K562 (cell line): ENCODE measurements around the gene CCNC.

ENCODE experiments used
- CEBPB ChIP-seq: fragments of 450-650 bp; IDR thresholded peaks from 2 replicates; pipeline ENCODE4 v1.6.1; 2016; ENCODE audit warnings: missing genetic modification characterization, missing compliant biosample characterization
- POLR2AphosphoS5 ChIP-seq: IDR thresholded peaks from 2 replicates; pipeline ENCODE4 v1.6.1; 2011; ENCODE audit warnings: mild to moderate bottlenecking, low read depth, low read length, moderate library complexity; ENCODE audit not compliant: control insufficient read depth, insufficient read depth
- RAD21 ChIP-seq, 2 experiments: fragments of 250-450 bp in 1 of 2; fragments of 450-650 bp in 1 of 2; sonication (Bioruptor Pico) in 1 of 2; formaldehyde crosslinking in 1 of 2; IDR thresholded peaks in 1 of 2; conservative IDR thresholded peaks in 1 of 2; 2 replicates each; pipeline versions ENCODE4 v1.4.0 to v1.8.0; 2020 to 2022; ENCODE audit warnings: mild to moderate bottlenecking in 2 of 2, moderate library complexity in 1 of 2
- ZBTB5 ChIP-seq: fragments of 450-650 bp; IDR thresholded peaks from 2 replicates; pipeline ENCODE4 v1.6.1; 2017; ENCODE audit warnings: antibody characterized with exemption
- TF ChIP-seq, protein P1 (sequence below), 3 experiments: IDR thresholded peaks in 2 of 3; conservative IDR thresholded peaks in 1 of 3; 2 replicates each; pipeline ENCODE4 v1.5.1; 2011 to 2012; ENCODE audit warnings: low read length in 3 of 3, mild to moderate bottlenecking in 3 of 3, control low read depth in 2 of 3, improper control_type of control experiment in 1 of 3, inconsistent platforms in 1 of 3, low read depth in 1 of 3, mixed read lengths in 1 of 3, moderate library complexity in 1 of 3; ENCODE audit not compliant: insufficient read depth in 2 of 3
- TF ChIP-seq, protein P2 (sequence below): fragments of 250-450 bp; sonication (Bioruptor Pico); IDR thresholded peaks from 2 replicates; pipeline ENCODE4 v1.6.1; 2021; ENCODE audit warnings: mild to moderate bottlenecking

- TF ChIP-seq, protein P1, sequence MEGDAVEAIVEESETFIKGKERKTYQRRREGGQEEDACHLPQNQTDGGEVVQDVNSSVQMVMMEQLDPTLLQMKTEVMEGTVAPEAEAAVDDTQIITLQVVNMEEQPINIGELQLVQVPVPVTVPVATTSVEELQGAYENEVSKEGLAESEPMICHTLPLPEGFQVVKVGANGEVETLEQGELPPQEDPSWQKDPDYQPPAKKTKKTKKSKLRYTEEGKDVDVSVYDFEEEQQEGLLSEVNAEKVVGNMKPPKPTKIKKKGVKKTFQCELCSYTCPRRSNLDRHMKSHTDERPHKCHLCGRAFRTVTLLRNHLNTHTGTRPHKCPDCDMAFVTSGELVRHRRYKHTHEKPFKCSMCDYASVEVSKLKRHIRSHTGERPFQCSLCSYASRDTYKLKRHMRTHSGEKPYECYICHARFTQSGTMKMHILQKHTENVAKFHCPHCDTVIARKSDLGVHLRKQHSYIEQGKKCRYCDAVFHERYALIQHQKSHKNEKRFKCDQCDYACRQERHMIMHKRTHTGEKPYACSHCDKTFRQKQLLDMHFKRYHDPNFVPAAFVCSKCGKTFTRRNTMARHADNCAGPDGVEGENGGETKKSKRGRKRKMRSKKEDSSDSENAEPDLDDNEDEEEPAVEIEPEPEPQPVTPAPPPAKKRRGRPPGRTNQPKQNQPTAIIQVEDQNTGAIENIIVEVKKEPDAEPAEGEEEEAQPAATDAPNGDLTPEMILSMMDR (IDR thresholded peaks at IDR 0.05 in 2 of 3, conservative IDR thresholded peaks at IDR 0.05 in 1 of 3; ENCODE audit: insufficient read depth in 2 of 3, low read depth in 1 of 3, low read length in 3 of 3) = no peak
- TF ChIP-seq RAD21 (CRISPR knock-in tag; conservative IDR thresholded peaks at IDR 0.05 in 1 of 2, IDR thresholded peaks at IDR 0.05 in 1 of 2) = no peak
- no peak for TF ChIP-seq CEBPB (tag)
- TF ChIP-seq, protein P2, sequence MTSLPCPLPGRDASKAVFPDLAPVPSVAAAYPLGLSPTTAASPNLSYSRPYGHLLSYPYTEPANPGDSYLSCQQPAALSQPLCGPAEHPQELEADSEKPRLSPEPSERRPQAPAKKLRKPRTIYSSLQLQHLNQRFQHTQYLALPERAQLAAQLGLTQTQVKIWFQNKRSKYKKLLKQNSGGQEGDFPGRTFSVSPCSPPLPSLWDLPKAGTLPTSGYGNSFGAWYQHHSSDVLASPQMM (CRISPR knock-in tag) = no peak
- TF ChIP-seq ZBTB5 = no peak
- no peak for TF ChIP-seq POLR2AphosphoS5
Measured at GRCh38 chr6:99573980-99574617, 5.6 kb upstream of the CCNC start.
